Measurements from ENCODE around the gene LSAMP.

DNA sequence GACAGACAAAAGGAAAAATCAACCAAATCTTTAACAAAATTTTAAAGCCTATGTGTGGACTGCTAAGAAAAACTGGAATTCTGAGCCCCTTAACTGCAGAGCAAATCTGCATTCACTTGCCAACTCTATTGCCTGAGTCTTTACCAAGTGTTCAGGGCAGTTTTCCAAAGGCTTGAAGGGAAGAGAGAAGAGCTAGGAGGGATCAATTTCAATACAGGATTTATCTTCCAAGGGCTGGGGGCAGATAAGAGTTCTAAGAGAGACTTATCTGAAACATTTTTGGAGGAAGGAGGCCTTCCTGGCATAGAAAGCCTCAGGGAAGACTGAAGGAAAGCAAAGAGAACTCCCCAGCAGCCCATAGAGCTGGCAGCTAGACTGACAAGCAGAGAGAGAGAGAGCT lies 31.4 kb upstream of the LSAMP start:
- no peak for TF ChIP-seq CHD1 (IDR thresholded peaks at IDR 0.05; ENCODE audit: low read depth, low read length)
- no peak for TF ChIP-seq POLR2A (IDR thresholded peaks at IDR 0.05; ENCODE audit: low read depth, low read length)
- TF ChIP-seq, protein P1, sequence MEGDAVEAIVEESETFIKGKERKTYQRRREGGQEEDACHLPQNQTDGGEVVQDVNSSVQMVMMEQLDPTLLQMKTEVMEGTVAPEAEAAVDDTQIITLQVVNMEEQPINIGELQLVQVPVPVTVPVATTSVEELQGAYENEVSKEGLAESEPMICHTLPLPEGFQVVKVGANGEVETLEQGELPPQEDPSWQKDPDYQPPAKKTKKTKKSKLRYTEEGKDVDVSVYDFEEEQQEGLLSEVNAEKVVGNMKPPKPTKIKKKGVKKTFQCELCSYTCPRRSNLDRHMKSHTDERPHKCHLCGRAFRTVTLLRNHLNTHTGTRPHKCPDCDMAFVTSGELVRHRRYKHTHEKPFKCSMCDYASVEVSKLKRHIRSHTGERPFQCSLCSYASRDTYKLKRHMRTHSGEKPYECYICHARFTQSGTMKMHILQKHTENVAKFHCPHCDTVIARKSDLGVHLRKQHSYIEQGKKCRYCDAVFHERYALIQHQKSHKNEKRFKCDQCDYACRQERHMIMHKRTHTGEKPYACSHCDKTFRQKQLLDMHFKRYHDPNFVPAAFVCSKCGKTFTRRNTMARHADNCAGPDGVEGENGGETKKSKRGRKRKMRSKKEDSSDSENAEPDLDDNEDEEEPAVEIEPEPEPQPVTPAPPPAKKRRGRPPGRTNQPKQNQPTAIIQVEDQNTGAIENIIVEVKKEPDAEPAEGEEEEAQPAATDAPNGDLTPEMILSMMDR (conservative IDR thresholded peaks at IDR 0.05; ENCODE audit: low read depth, low read length) = no peak
- no peak for TF ChIP-seq RCOR1 (IDR thresholded peaks at IDR 0.05; ENCODE audit: insufficient replicate concordance, low read length)
- no peak for TF ChIP-seq RAD21 (IDR thresholded peaks at IDR 0.05; ENCODE audit: low read length)
- no peak for TF ChIP-seq MAZ (IDR thresholded peaks at IDR 0.05; ENCODE audit: borderline replicate concordance, low read depth, low read length)
